H1 (cell line): ENCODE data around the gene RAB11FIP3. TPM values are rescaled to one million over a fixed set of nuclear protein-coding genes. Genes with fewer than 3 reads are reported as not detected.

Experiments used
- BACH1 ChIP-seq: IDR thresholded peaks from 2 replicates; pipeline ENCODE4 v1.6.1; 2012; ENCODE audit warnings: low read length, improper control_type of control experiment
- CEBPB ChIP-seq: IDR thresholded peaks from 2 replicates; pipeline ENCODE4 v1.6.1; 2012; ENCODE audit warnings: low read depth, low read length
- NANOG ChIP-seq: IDR thresholded peaks from 2 replicates; pipeline ENCODE4 v1.6.1; 2011; ENCODE audit warnings: low read length, low read depth, mild to moderate bottlenecking, inconsistent platforms; ENCODE audit not compliant: insufficient read depth, poor library complexity, severe bottlenecking
- PHF8 ChIP-seq: fragments of 200-600 bp; sonication (generic); conservative IDR thresholded peaks from 2 replicates; pipeline ENCODE4 v1.7.1; 2012; ENCODE audit warnings: low read depth, mild to moderate bottlenecking, inconsistent platforms, low read length, moderate library complexity
- TAF7 ChIP-seq: optimal IDR thresholded peaks from 2 replicates; pipeline ENCODE3; 2011; ENCODE audit warnings: low read depth, mild to moderate bottlenecking, inconsistent platforms, low read length, moderate library complexity, borderline replicate concordance
- TCF12 ChIP-seq: IDR thresholded peaks from 2 replicates; pipeline ENCODE4 v1.6.1; 2011; ENCODE audit warnings: low read depth, mild to moderate bottlenecking, low read length
- YY1 ChIP-seq: IDR thresholded peaks from 2 replicates; pipeline ENCODE4 v1.6.1; 2011; ENCODE audit warnings: low read depth, mild to moderate bottlenecking, low read length
- polyA plus RNA-seq, 7 experiments: library from polyadenylated mRNA; depleted of rRNA in 3 of 7; stranded (reverse) in 5 of 7; unstranded in 2 of 7; fragments of >200 nt in 5 of 7; fragments of 200-250 nt in 2 of 7; gene quantifications; 1 replicate in 5 of 7; 2 replicates in 1 of 7; 4 replicates in 1 of 7; pipeline versions ENCODE4 v1.2.1 to v1.2.3, GENCODE V29; 2011 to 2013; ENCODE audit warnings: missing spikeins in 2 of 7, mixed read lengths in 2 of 7
- total RNA-seq: library from RNA; stranded (reverse); fragmentation: NEBNext Ultra II Directional; extraction: Animal tissue kit (Norgen Biotek cat#: 25700); gene quantifications from 2 replicates; pipeline ENCODE4 v1.2.1, GENCODE V29; 2021
- TF ChIP-seq, protein P1 (sequence below): fragments of 300-600 bp; sonication (generic); IDR thresholded peaks from 2 replicates; pipeline ENCODE4 v1.7.1; 2012; ENCODE audit warnings: low read length, moderate library complexity, mild to moderate bottlenecking, inconsistent platforms; ENCODE audit not compliant: insufficient replicate concordance
- TF ChIP-seq, protein P2 (sequence below): IDR thresholded peaks from 2 replicates; pipeline ENCODE4 v1.6.1; 2012; ENCODE audit warnings: inconsistent platforms

Gene RAB11FIP3
- total and polyA plus RNA-seq, 2 of the 8 experiments (the other 6 are each of a cell fraction or from before 2014, with no cell fraction given): 9.3 to 35.2 TPM

DNA sequence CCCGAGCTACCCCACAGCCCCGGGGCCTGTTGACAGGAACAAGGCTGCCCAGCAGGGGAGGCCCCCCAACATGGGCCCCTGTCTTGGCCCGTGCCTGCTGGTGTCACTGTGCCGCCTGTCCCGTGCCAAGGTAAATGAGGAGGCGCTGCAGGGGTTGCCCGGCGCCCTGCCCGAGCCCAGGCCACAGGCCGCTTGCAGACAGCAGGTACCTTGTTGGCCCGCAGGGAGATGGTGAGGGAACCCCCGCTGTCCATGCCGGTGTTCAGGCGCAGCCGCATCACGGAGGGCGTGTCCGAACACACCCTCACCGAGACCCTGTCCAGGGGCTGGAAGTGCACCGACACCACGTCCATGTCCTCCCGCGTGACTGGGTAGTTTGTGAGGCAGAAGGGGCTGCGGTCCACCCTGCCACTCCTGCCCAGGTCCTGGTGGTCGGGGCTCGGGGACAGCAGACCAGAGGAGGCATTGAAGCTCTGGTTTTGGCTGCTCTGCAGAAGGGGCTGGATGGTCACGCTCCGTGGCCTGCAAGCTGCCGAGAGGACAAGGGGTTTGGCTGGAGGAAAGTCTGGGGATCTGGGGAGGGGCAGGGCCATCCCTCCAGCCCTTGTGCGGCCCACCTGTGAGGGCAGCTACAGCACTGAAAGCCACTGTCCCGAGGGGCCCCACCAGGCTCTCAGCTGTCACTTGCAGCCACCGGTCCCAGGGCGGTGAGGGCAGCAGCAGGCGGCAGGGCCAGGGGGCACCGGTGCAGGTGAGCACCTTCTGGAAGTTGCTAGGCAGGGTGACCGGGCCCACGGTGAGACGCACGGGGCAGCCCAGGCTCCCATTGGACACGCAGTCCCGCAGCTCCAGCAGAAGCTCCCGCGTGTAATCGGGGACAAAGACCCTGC lies 49.3 kb upstream of the RAB11FIP3 start (continued):
- TF ChIP-seq, protein P1, sequence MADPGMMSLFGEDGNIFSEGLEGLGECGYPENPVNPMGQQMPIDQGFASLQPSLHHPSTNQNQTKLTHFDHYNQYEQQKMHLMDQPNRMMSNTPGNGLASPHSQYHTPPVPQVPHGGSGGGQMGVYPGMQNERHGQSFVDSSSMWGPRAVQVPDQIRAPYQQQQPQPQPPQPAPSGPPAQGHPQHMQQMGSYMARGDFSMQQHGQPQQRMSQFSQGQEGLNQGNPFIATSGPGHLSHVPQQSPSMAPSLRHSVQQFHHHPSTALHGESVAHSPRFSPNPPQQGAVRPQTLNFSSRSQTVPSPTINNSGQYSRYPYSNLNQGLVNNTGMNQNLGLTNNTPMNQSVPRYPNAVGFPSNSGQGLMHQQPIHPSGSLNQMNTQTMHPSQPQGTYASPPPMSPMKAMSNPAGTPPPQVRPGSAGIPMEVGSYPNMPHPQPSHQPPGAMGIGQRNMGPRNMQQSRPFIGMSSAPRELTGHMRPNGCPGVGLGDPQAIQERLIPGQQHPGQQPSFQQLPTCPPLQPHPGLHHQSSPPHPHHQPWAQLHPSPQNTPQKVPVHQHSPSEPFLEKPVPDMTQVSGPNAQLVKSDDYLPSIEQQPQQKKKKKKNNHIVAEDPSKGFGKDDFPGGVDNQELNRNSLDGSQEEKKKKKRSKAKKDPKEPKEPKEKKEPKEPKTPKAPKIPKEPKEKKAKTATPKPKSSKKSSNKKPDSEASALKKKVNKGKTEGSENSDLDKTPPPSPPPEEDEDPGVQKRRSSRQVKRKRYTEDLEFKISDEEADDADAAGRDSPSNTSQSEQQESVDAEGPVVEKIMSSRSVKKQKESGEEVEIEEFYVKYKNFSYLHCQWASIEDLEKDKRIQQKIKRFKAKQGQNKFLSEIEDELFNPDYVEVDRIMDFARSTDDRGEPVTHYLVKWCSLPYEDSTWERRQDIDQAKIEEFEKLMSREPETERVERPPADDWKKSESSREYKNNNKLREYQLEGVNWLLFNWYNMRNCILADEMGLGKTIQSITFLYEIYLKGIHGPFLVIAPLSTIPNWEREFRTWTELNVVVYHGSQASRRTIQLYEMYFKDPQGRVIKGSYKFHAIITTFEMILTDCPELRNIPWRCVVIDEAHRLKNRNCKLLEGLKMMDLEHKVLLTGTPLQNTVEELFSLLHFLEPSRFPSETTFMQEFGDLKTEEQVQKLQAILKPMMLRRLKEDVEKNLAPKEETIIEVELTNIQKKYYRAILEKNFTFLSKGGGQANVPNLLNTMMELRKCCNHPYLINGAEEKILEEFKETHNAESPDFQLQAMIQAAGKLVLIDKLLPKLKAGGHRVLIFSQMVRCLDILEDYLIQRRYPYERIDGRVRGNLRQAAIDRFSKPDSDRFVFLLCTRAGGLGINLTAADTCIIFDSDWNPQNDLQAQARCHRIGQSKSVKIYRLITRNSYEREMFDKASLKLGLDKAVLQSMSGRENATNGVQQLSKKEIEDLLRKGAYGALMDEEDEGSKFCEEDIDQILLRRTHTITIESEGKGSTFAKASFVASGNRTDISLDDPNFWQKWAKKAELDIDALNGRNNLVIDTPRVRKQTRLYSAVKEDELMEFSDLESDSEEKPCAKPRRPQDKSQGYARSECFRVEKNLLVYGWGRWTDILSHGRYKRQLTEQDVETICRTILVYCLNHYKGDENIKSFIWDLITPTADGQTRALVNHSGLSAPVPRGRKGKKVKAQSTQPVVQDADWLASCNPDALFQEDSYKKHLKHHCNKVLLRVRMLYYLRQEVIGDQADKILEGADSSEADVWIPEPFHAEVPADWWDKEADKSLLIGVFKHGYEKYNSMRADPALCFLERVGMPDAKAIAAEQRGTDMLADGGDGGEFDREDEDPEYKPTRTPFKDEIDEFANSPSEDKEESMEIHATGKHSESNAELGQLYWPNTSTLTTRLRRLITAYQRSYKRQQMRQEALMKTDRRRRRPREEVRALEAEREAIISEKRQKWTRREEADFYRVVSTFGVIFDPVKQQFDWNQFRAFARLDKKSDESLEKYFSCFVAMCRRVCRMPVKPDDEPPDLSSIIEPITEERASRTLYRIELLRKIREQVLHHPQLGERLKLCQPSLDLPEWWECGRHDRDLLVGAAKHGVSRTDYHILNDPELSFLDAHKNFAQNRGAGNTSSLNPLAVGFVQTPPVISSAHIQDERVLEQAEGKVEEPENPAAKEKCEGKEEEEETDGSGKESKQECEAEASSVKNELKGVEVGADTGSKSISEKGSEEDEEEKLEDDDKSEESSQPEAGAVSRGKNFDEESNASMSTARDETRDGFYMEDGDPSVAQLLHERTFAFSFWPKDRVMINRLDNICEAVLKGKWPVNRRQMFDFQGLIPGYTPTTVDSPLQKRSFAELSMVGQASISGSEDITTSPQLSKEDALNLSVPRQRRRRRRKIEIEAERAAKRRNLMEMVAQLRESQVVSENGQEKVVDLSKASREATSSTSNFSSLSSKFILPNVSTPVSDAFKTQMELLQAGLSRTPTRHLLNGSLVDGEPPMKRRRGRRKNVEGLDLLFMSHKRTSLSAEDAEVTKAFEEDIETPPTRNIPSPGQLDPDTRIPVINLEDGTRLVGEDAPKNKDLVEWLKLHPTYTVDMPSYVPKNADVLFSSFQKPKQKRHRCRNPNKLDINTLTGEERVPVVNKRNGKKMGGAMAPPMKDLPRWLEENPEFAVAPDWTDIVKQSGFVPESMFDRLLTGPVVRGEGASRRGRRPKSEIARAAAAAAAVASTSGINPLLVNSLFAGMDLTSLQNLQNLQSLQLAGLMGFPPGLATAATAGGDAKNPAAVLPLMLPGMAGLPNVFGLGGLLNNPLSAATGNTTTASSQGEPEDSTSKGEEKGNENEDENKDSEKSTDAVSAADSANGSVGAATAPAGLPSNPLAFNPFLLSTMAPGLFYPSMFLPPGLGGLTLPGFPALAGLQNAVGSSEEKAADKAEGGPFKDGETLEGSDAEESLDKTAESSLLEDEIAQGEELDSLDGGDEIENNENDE: no peak
- TF ChIP-seq BACH1 (no peak), YY1 (no peak), PHF8 (no peak), NANOG (no peak), TCF12 (no peak), TAF7 (no peak), CEBPB (no peak)
- TF ChIP-seq, protein P2, sequence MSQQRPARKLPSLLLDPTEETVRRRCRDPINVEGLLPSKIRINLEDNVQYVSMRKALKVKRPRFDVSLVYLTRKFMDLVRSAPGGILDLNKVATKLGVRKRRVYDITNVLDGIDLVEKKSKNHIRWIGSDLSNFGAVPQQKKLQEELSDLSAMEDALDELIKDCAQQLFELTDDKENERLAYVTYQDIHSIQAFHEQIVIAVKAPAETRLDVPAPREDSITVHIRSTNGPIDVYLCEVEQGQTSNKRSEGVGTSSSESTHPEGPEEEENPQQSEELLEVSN: no peak
